GM13976 (cell line): ENCODE results near the gene PTTG1IP.
A peak's percentile ranks its signal among the peaks of the same experiment; 100 is the strongest.

Source experiments
- DNase-seq: peaks from one replicate; pipeline ENCODE4 v3.0.0; 2012; ENCODE audit warnings: low spot score
- in situ Hi-C: fragments of 300-500 bp; cut with MboI; formaldehyde crosslinking; loops from one replicate; pipeline ENCODE4 v1.12.0; 2022; ENCODE audit warnings: low sequenced_read_pairs, mixed read lengths, inconsistent platforms; ENCODE audit not compliant: unreplicated experiment
- TF ChIP-seq, protein P1 (sequence below): IDR thresholded peaks from 2 replicates; pipeline ENCODE4 v1.5.1; 2012; ENCODE audit warnings: borderline replicate concordance, mild to moderate bottlenecking; ENCODE audit not compliant: insufficient read depth; ENCODE audit errors: extremely low read depth, missing control alignments, control extremely low read depth

PTTG1IP gene

DNA sequence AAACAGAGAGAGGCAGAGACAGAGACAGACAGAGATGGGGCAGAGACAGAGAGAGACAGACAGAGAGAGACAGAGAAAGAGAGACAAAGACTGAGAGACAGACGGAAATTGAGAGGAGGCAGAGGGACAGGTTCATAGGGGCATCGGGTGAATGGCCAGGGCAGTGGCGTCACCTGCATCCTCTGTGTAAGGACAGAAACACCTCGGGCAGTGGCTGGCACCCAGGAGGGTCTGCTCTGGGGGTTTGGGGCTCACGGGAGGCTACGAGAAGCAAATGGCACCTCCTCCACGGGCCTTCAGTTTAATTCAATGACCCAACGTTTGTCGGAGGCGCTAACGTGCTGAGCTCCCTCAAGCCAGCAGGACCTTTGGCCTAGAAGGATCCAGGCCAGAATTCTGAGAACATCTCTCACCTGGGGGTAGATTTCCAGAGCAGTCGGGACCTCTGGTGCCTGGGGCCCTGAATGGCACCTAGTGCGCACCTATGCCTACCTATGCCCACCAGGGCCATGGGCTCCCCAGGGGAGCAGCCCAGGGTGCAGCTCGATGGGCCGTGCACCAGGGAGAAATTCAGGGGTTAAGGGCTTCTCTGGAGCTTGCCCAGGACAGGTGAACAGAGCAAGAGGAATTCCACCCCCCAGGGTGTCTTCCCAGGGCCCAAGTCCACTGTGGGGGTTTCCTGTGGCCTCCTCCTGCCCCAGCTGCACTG is 20.6 kb upstream of the PTTG1IP start:
- DNase-seq = no peak
- in situ Hi-C loops = no loop called here
- TF ChIP-seq, protein P1, sequence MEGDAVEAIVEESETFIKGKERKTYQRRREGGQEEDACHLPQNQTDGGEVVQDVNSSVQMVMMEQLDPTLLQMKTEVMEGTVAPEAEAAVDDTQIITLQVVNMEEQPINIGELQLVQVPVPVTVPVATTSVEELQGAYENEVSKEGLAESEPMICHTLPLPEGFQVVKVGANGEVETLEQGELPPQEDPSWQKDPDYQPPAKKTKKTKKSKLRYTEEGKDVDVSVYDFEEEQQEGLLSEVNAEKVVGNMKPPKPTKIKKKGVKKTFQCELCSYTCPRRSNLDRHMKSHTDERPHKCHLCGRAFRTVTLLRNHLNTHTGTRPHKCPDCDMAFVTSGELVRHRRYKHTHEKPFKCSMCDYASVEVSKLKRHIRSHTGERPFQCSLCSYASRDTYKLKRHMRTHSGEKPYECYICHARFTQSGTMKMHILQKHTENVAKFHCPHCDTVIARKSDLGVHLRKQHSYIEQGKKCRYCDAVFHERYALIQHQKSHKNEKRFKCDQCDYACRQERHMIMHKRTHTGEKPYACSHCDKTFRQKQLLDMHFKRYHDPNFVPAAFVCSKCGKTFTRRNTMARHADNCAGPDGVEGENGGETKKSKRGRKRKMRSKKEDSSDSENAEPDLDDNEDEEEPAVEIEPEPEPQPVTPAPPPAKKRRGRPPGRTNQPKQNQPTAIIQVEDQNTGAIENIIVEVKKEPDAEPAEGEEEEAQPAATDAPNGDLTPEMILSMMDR = no peak

DNA sequence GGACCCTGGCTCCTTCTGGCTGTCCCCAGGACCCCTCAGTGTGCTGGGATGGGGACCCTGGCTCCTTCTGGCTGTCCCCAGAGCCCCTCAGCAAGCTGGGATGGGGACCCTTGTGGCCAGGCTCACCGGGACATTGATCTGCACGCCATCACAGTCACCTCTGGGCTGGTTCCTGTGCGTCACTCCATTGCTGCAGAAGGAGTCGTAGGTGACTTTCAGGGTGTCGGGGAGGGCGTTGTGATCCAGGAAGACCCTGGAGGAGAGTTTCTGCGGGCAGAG is 19.7 kb upstream of the PTTG1IP start:
- TF ChIP-seq, protein P1 = no peak
- DNase-seq = no peak
- in situ Hi-C loops = no loop called here

DNA sequence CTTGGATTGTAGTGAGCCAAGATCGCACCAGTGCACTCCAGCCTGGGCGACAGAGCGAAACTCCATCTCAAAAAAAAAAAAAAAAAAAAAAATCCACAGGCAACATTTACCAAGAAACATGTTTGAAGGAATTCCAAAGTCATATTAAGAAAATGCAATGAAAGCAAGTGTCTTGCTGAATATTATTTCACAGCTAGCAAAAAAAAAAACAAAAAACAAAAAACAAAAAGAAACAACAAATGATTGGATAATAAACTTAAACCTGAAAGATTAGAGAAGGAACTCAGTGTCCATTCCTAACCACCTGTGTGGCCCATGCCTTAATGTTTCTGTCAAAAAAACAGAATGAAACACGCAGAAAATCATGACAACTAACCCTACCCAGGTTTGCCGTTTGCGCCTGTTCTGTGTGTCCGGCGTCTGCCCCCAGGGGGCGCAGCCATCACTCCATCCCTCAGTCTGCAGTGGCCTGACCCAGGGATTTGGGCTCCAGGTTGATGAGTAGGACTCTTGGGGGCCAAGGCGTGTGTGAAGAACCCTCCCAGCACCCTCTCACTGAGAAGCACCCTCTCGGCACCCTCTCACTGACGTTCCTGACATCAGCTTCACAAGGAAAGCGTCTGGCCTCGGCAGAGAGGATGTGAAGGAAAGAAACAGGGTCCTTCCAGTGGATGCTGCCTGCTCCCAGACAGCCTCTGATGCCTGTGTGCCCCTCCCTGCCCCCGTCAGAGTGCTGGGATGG is 19.2 kb upstream of the PTTG1IP start:
- in situ Hi-C loops = no loop called here
- TF ChIP-seq, protein P1 = peak; percentile 87
- peak; percentile 86 for DNase-seq

DNA sequence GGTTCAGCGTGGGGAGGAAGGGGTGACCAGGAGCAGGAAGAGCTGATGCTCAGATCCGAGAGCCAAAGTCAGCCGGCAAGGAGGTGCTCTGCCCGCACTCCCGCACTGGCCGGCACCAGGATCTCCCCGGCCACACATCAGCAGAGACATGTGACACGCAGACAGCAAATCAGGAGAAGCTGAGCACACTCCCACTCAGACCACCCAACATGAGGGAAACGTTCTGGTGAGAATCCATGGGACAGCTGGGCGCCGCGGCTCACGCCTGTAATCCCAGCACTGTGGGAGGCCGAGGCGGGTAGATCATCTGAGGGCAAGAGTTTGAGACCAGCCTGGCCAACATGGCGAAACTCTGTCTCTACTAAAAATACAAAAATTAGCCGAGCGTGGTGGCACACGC is 18.6 kb upstream of the PTTG1IP start:
- no peak for DNase-seq
- in situ Hi-C loops = no loop called here

DNA sequence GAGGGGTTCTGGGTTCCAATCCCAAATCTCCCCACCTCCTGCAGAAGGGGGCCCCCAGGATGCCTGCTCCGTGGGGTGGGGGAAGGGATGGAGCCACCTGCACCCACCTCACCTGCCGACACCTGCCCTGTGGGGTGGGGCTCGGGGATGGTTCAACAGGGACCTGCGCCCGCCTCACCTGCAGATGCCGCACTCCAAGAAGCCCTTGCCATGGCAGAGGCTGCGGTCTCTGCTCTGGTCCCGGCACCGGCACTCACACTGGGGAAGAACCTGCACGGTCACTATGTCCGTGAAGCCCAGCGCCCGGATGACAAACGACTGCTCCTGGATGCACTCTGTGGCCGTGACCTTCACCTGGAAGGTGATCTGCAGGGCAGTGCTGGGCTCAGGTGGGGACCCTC is 18.1 kb upstream of the PTTG1IP start:
- no peak for DNase-seq
- TF ChIP-seq, protein P1 = no peak
- in situ Hi-C loops = no loop called here

More for the DNA sequence above, 18.6 kb upstream of the PTTG1IP start:
- TF ChIP-seq, protein P1 = no peak

DNA sequence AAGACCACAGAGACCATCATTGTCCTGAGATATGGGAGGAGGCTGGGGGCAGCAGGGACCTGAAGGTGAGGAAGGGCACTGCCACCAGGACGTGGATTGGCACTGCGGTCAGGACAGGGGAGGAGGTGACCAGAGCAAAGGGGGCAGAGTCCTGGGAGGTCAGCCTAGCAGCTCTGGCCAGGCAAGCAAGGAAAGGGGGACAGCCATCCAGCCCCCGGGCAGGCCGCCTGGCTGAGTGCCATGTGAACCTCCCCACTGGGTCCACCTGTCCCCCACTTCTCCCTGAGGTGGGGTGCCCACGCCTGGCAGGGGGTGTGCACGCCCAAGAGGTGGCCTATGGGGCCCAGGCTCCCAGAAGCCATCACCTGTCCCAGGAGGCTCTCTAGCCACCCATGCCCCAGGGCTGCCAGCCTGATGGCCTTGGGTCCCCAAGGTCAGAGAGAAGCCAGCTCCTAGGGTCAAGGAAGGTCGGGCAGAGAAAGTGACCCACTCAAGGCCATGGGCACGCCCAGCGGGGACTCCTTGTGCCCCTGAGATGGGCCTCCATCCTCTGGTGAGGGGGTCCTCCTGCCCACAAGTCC is 17.6 kb upstream of the PTTG1IP start:
- no peak for DNase-seq
- TF ChIP-seq, protein P1 = no peak
- in situ Hi-C loops = no loop called here
